ENCODE measurements around the gene RAD51B.

- no peak for TF ChIP-seq CTCF (IDR thresholded peaks at IDR 0.05)
- no peak for TF ChIP-seq POLR2AphosphoS5 (IDR thresholded peaks at IDR 0.05)
- TF ChIP-seq POLR2A (IDR thresholded peaks at IDR 0.05), result no peak
These were observed 412.3 kb downstream of the RAD51B start for GRCh38 chr14:68231898-68232297.
